ENCODE data around the gene TLL1.

DNA sequence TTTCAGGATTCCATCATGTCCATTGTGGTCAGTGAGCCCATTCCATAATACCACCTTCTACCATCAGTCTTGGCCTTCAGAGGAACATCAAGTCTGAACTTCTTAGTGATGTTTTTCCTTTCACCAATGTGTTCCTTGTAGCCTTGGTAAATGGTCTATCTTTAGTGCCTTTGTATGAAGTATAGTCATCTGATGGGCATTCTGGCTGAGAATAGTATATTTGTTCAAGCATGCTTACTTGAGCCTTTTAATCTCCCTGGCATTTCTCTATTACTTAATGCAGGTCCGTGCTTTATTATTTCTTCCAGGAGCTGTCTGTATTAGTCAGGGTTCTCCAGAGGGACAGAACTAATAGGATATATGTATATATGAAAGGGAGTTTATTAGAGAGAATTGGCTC, 99.7 kb downstream of the TLL1 start:
- TF ChIP-seq, protein P1, sequence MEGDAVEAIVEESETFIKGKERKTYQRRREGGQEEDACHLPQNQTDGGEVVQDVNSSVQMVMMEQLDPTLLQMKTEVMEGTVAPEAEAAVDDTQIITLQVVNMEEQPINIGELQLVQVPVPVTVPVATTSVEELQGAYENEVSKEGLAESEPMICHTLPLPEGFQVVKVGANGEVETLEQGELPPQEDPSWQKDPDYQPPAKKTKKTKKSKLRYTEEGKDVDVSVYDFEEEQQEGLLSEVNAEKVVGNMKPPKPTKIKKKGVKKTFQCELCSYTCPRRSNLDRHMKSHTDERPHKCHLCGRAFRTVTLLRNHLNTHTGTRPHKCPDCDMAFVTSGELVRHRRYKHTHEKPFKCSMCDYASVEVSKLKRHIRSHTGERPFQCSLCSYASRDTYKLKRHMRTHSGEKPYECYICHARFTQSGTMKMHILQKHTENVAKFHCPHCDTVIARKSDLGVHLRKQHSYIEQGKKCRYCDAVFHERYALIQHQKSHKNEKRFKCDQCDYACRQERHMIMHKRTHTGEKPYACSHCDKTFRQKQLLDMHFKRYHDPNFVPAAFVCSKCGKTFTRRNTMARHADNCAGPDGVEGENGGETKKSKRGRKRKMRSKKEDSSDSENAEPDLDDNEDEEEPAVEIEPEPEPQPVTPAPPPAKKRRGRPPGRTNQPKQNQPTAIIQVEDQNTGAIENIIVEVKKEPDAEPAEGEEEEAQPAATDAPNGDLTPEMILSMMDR (IDR thresholded peaks at IDR 0.05): no peak
- TF ChIP-seq ZFX (IDR thresholded peaks at IDR 0.05; ENCODE audit: borderline replicate concordance): no peak
